Left ventricle myocardium superior (tissue), 1 donor: ENCODE data around the gene KDM6A. TPM values are rescaled to one million over a fixed set of nuclear protein-coding genes. Genes with fewer than 3 reads are reported as not detected.
"Not testable (repeated sequence)": the region's sequence is repeated elsewhere in the genome, so short reads cannot be mapped to it uniquely, and the experiment has no call there.

Experiments used
- ATAC-seq: fragments of 200-7000 bp; cut with Tn5 transposase; one replicate; pipeline ENCODE4 v1.9.1; 2020; ENCODE audit warnings: mild to moderate bottlenecking, moderate library complexity
- DNase-seq: peaks from one replicate; pipeline ENCODE4 v3.0.0-alpha.2; 2020
- intact Hi-C: fragments of 100-400 bp; cut with micrococcal nuclease; formaldehyde crosslinking; loops from one replicate; pipeline ENCODE4 v1.11.0; 2022
- total RNA-seq: library from RNA; stranded (reverse); fragmentation: NEBNext Ultra II Directional; extraction: Animal tissue kit (Norgen Biotek cat#: 25700); gene quantifications from one replicate; pipeline ENCODE4 v1.2.1, GENCODE V29; 2021
- donor health status: DM: no; HTN: yes; CAD: no; lungs with severe emphysema.

Gene KDM6A
- total RNA-seq, 1 donor from 2014 or later, result 13.5 TPM

- intact Hi-C loops, DNase-seq, ATAC-seq: not testable (repeated sequence)
These were observed 77.7 kb downstream of the KDM6A start for GRCh38 chrX:44950471-44951366.

- intact Hi-C loops, result no loop called here
- ATAC-seq, result no peak
These were observed 78.6 kb downstream of the KDM6A start for GRCh38 chrX:44951572-44952067.

GRCh38 chrX:44952329-44953027, 79.5 kb downstream of the KDM6A start:
- no peak for DNase-seq
- ATAC-seq, result no peak
- intact Hi-C loops, result no loop called here

More at GRCh38 chrX:44951572-44952067, 78.6 kb downstream of the KDM6A start:
- no peak for DNase-seq

- intact Hi-C loops, result no loop called here
- peak; percentile 44 for ATAC-seq
- no peak for DNase-seq
These were observed 80.9 kb downstream of the KDM6A start for GRCh38 chrX:44953734-44954502.

- DNase-seq (no peak), ATAC-seq (no peak)
- intact Hi-C loops, result no loop called here
These were observed 81.6 kb downstream of the KDM6A start for GRCh38 chrX:44954562-44954961.

GRCh38 chrX:44957848-44958247, 84.9 kb downstream of the KDM6A start:
- intact Hi-C loops, result no loop called here
- no peak for DNase-seq
- ATAC-seq, result no peak

GRCh38 chrX:44958480-44958879, 85.5 kb downstream of the KDM6A start:
- intact Hi-C loops, result no loop called here
- no peak for DNase-seq
- peak; percentile 53 for ATAC-seq

GRCh38 chrX:44961817-44962607, 89.0 kb downstream of the KDM6A start:
- intact Hi-C loops, result no loop called here
- no peak for ATAC-seq

GRCh38 chrX:44962944-44963343, 90.0 kb downstream of the KDM6A start:
- DNase-seq (no peak), ATAC-seq (peak; percentile 82)
- intact Hi-C loops, result no loop called here

More at GRCh38 chrX:44961817-44962607, 89.0 kb downstream of the KDM6A start:
- DNase-seq, result no peak

- intact Hi-C loops, result no loop called here
- DNase-seq (no peak), ATAC-seq (no peak)
These were observed 94.2 kb downstream of the KDM6A start for GRCh38 chrX:44967221-44967620.

GRCh38 chrX:44970709-44971108, 97.7 kb downstream of the KDM6A start:
- intact Hi-C loops, result no loop called here
- ATAC-seq, result no peak

GRCh38 chrX:44971674-44972073, 98.7 kb downstream of the KDM6A start:
- intact Hi-C loops, result no loop called here
- DNase-seq (no peak), ATAC-seq (peak; percentile 74)

More at GRCh38 chrX:44970709-44971108, 97.7 kb downstream of the KDM6A start:
- no peak for DNase-seq

GRCh38 chrX:44972132-44972531, 99.1 kb downstream of the KDM6A start:
- no peak for DNase-seq
- ATAC-seq, result peak; percentile 67
- intact Hi-C loops, result no loop called here

- ATAC-seq (no peak), DNase-seq (no peak)
- intact Hi-C loops, result no loop called here
These were observed 100.5 kb downstream of the KDM6A start for GRCh38 chrX:44973420-44973932.

GRCh38 chrX:44974451-44974850, 101.5 kb downstream of the KDM6A start:
- intact Hi-C loops, result no loop called here
- no peak for ATAC-seq
- DNase-seq, result no peak

- DNase-seq, result no peak
- no peak for ATAC-seq
- intact Hi-C loops, result no loop called here
These were observed 102.8 kb downstream of the KDM6A start for GRCh38 chrX:44975666-44976263.

GRCh38 chrX:44978976-44979375, 106.0 kb downstream of the KDM6A start:
- DNase-seq, result no peak
- ATAC-seq, result no peak
- intact Hi-C loops, result no loop called here

GRCh38 chrX:44980403-44980802, 107.4 kb downstream of the KDM6A start:
- ATAC-seq (no peak), DNase-seq (no peak)
- intact Hi-C loops, result no loop called here
